IMR-90 (cell line): ENCODE measurements around the gene CTAG1A. TPM values are rescaled to one million over a fixed set of nuclear protein-coding genes. Genes with fewer than 3 reads are reported as not detected.

Experiments used
- ATAC-seq: fragments of 200-7000 bp; cut with Tn5 transposase; 2 replicates; pipeline ENCODE4 v1.9.1; 2020; ENCODE audit warnings: low read depth, mild to moderate bottlenecking, moderate library complexity
- BruUV-seq: library from RNA; stranded (reverse); fragments of 400-500 nt; replicated peaks from 2 replicates; lab custom pipeline; 2021; lab: Mats Ljungman, UMichigan
- CTCF ChIA-PET: fragments of 300-600 bp; formaldehyde crosslinking; extraction: SDS; loops from one replicate; lab custom pipeline; 2021; ENCODE audit warnings: antibody characterized with exemption; lab: Yijun Ruan, JAX
- POLR2A ChIA-PET: fragments of 300-600 bp; sonication (Branson Sonifier 250); formaldehyde crosslinking; loops from one replicate; lab custom pipeline; 2022; ENCODE audit warnings: antibody characterized with exemption; ENCODE audit not compliant: unreplicated experiment; lab: Charles Lee
- DNase-seq: peaks from one replicate; pipeline ENCODE4 v3.0.0; 2013
- H2AFZ ChIP-seq: replicated peaks from 2 replicates; pipeline ENCODE3; 2013; ENCODE audit warnings: low read length, mild to moderate bottlenecking; ENCODE audit not compliant: poor library complexity
- H2AK5ac ChIP-seq: 2 replicates; pipeline ENCODE4 v1.6.1; 2013; ENCODE audit warnings: low read depth, low read length, inconsistent platforms
- H2AK9ac ChIP-seq: replicated peaks from 2 replicates; pipeline ENCODE3; 2013; ENCODE audit warnings: mild to moderate bottlenecking, low read depth, low read length, moderate library complexity; ENCODE audit not compliant: poor library complexity
- H2BK120ac ChIP-seq: 2 replicates; pipeline ENCODE4 v1.6.1; 2013; ENCODE audit warnings: low read depth, low read length, inconsistent platforms
- H2BK15ac ChIP-seq: 3 replicates; pipeline ENCODE4 v1.6.1; 2013; ENCODE audit warnings: low read depth, low read length, inconsistent platforms
- H2BK20ac ChIP-seq: 2 replicates; pipeline ENCODE4 v1.6.1; 2013; ENCODE audit warnings: low read depth, mild to moderate bottlenecking, inconsistent platforms, low read length, moderate library complexity
- H2BK5ac ChIP-seq: 2 replicates; pipeline ENCODE4 v1.6.1; 2013; ENCODE audit warnings: mild to moderate bottlenecking, low read depth, low read length, inconsistent platforms; ENCODE audit not compliant: poor library complexity, severe bottlenecking
- H3K14ac ChIP-seq: replicated peaks from 2 replicates; pipeline ENCODE4 v1.6.1; 2013; ENCODE audit warnings: low read depth, low read length, inconsistent platforms
- H3K18ac ChIP-seq: 2 replicates; pipeline ENCODE4 v1.6.1; 2013; ENCODE audit warnings: low read depth, low read length, control low read depth
- H3K23ac ChIP-seq: 2 replicates; pipeline ENCODE4 v1.6.1; 2013; ENCODE audit warnings: low read depth, low read length, inconsistent platforms
- H3K27ac ChIP-seq: 2 replicates; pipeline ENCODE4 v1.5.1; 2013; ENCODE audit warnings: mild to moderate bottlenecking, control low read depth, low read length; ENCODE audit not compliant: insufficient read depth
- H3K27me3 ChIP-seq: 2 replicates; pipeline ENCODE4 v1.6.1; 2013; ENCODE audit warnings: low read length; ENCODE audit not compliant: control insufficient read depth, insufficient read depth
- H3K36me3 ChIP-seq: 2 replicates; pipeline ENCODE4 v1.6.1; 2013; ENCODE audit warnings: low read length, mixed read lengths; ENCODE audit not compliant: control insufficient read depth, insufficient read depth
- H3K4ac ChIP-seq: 2 replicates; pipeline ENCODE4 v1.6.1; 2013; ENCODE audit warnings: low read depth, low read length, inconsistent platforms
- H3K4me1 ChIP-seq: 2 replicates; pipeline ENCODE4 v1.6.1; 2013; ENCODE audit warnings: low read length, mixed read lengths; ENCODE audit not compliant: control insufficient read depth, insufficient read depth
- H3K4me2 ChIP-seq: 2 replicates; pipeline ENCODE4 v1.6.1; 2013; ENCODE audit warnings: low read depth, mild to moderate bottlenecking, control low read depth, low read length, moderate library complexity
- H3K4me3 ChIP-seq: 2 replicates; pipeline ENCODE4 v1.5.1; 2013; ENCODE audit warnings: low read depth, mild to moderate bottlenecking, control low read depth, low read length, moderate library complexity; ENCODE audit not compliant: insufficient read depth
- H3K56ac ChIP-seq: 2 replicates; pipeline ENCODE4 v1.6.1; 2013; ENCODE audit warnings: low read length, inconsistent platforms; ENCODE audit not compliant: insufficient read depth; ENCODE audit errors: extremely low read depth
- H3K79me1 ChIP-seq, 2 experiments: 2 replicates each; pipeline ENCODE4 v1.6.1; 2013; ENCODE audit warnings: low read length in 2 of 2, inconsistent platforms in 1 of 2, low read depth in 1 of 2
- H3K9ac ChIP-seq: 2 replicates; pipeline ENCODE4 v1.6.1; 2013; ENCODE audit warnings: low read depth, low read length, control low read depth
- H3K9me1 ChIP-seq: 2 replicates; pipeline ENCODE4 v1.6.1; 2013; ENCODE audit warnings: low read length, inconsistent platforms; ENCODE audit not compliant: insufficient read depth
- H3K9me3 ChIP-seq: 2 replicates; pipeline ENCODE4 v1.6.1; 2013; ENCODE audit warnings: low read length; ENCODE audit not compliant: control insufficient read depth, insufficient read depth
- H4K20me1 ChIP-seq: 2 replicates; pipeline ENCODE4 v1.6.1; 2013; ENCODE audit warnings: low read length, inconsistent platforms; ENCODE audit not compliant: insufficient read depth
- H4K5ac ChIP-seq: 2 replicates; pipeline ENCODE4 v1.6.1; 2013; ENCODE audit warnings: mild to moderate bottlenecking, low read depth, low read length, control low read depth
- H4K8ac ChIP-seq, 2 experiments: 2 replicates each; pipeline ENCODE4 v1.6.1; 2013; ENCODE audit warnings: low read depth in 2 of 2, low read length in 2 of 2, control low read depth in 1 of 2, inconsistent platforms in 1 of 2
- H4K91ac ChIP-seq: 2 replicates; pipeline ENCODE4 v1.6.1; 2013; ENCODE audit warnings: low read depth, low read length, inconsistent platforms; ENCODE audit not compliant: insufficient read depth
- BHLHE40 ChIP-seq: fragments of 150-350 bp; IDR thresholded peaks from 2 replicates; pipeline ENCODE4 v1.6.1; 2016; ENCODE audit warnings: mild to moderate bottlenecking, low read depth, low read length
- CHD1 ChIP-seq: IDR thresholded peaks from 2 replicates; pipeline ENCODE4 v1.6.1; 2012; ENCODE audit warnings: low read depth, low read length, improper control_type of control experiment
- FOS ChIP-seq: fragments of 150-350 bp; IDR thresholded peaks from 2 replicates; pipeline ENCODE4 v1.6.1; 2016; ENCODE audit warnings: low read depth, low read length
- MAFK ChIP-seq: IDR thresholded peaks from 2 replicates; pipeline ENCODE4 v1.6.1; 2012; ENCODE audit warnings: low read depth, low read length, improper control_type of control experiment
- POLR2A ChIP-seq: IDR thresholded peaks from 2 replicates; pipeline ENCODE4 v1.6.1; 2012; ENCODE audit warnings: mild to moderate bottlenecking, low read depth, low read length
- RAD21 ChIP-seq: IDR thresholded peaks from 2 replicates; pipeline ENCODE4 v1.6.1; 2012; ENCODE audit warnings: low read length, improper control_type of control experiment
- RCOR1 ChIP-seq: IDR thresholded peaks from 2 replicates; pipeline ENCODE4 v1.6.1; 2012; ENCODE audit warnings: mild to moderate bottlenecking, low read length, improper control_type of control experiment; ENCODE audit not compliant: insufficient replicate concordance
- RFX5 ChIP-seq: IDR thresholded peaks from 2 replicates; pipeline ENCODE4 v1.8.0; 2012; ENCODE audit warnings: low read depth, mild to moderate bottlenecking, low read length, moderate library complexity
- SMC3 ChIP-seq: fragments of 150-350 bp; IDR thresholded peaks from 2 replicates; pipeline ENCODE4 v1.6.1; 2016; ENCODE audit warnings: low read depth, mild to moderate bottlenecking, antibody characterized with exemption, low read length, moderate library complexity
- WGBS, 2 experiments: methylation state at CpG; one replicate each; pipeline versions ENCODE4 v1.1.5 to v1.1.7; 2013; ENCODE audit warnings: missing lambda C conversion rate in 2 of 2; ENCODE audit not compliant: insufficient read length in 1 of 2; ENCODE audit errors: extremely low coverage in 2 of 2; 5-methylcytosine and 5-hydroxymethylcytosine counted together
- dilution Hi-C: fragments of 300-500 bp; cut with HindIII; formaldehyde crosslinking; loops from one replicate; pipeline ENCODE4 v1.14.3; 2018; ENCODE audit warnings: low sequenced_read_pairs; ENCODE audit not compliant: unreplicated experiment
- in situ Hi-C: fragments of 300-500 bp; cut with MboI; formaldehyde crosslinking; loops from 3 replicates; pipeline ENCODE4 v1.14.3; 2019; ENCODE audit warnings: low sequenced_read_pairs, inconsistent platforms, mixed read lengths
- intact Hi-C: fragments of 100-400 bp; cut with micrococcal nuclease; formaldehyde crosslinking; loops from 2 replicates; pipeline ENCODE4 v1.10.0; 2022
- polyA plus RNA-seq, 3 experiments: library from polyadenylated mRNA; depleted of rRNA; stranded (reverse); fragments of >200 nt; gene quantifications; 2 replicates each; pipeline ENCODE4 v1.2.3, GENCODE V29; 2012; ENCODE audit warnings: low replicate concordance in 1 of 3
- total RNA-seq: library from RNA; depleted of rRNA; stranded (reverse); fragments of >200 nt; gene quantifications from 2 replicates; pipeline ENCODE4 v1.2.3, GENCODE V29; 2012
- TF ChIP-seq, protein P1 (sequence below): fragments of 150-350 bp; IDR thresholded peaks from 2 replicates; pipeline ENCODE4 v1.6.1; 2016; ENCODE audit warnings: low read depth, mild to moderate bottlenecking, low read length, moderate library complexity, borderline replicate concordance
- TF ChIP-seq, protein P2 (sequence below): fragments of 150-350 bp; IDR thresholded peaks from 2 replicates; pipeline ENCODE4 v1.6.1; 2017; ENCODE audit warnings: mild to moderate bottlenecking, antibody characterized with exemption, low read length, low read depth

CTAG1A gene
- total and polyA plus RNA-seq, 2 of the 4 experiments (the other 2 are of a cell fraction), result not detected

DNA sequence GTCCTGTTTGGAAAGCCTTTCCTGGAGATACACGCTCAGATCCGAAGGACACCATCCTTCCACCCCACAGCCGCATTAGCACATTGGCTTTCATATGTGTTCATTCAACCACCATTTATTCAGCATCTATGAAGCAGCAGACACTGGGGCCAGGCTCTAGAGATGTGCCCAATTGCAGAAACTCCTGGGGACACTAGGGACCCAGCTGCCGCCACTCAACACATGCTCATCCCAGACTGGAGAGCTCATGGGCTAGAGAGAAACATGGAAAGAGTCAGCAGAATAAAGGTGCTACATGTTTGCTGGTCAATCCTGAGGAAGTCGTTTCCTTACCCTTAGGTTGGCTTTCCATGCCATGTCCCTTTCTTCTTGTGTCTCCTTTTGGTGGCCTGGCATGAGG lies 7.6 kb downstream of the CTAG1A start:
- dilution Hi-C loops, result no loop called here
- ATAC-seq, result no peak
- no TSS peak for BruUV-seq

More for the DNA sequence above, 7.6 kb downstream of the CTAG1A start:
- Histone ChIP-seq H3K79me1 (no peaks in the 10 kb centered on the region), H2BK20ac (no peak overlapping the region), H3K4me1 (no peaks in the 10 kb centered on the region; the same call in 1 of the 2 replicates), H2AFZ (no peak overlapping the region), H3K27ac (no peak overlapping the region), H4K5ac (no peak overlapping the region), H3K4me2 (no peak overlapping the region), H2BK5ac (no peak overlapping the region), H3K9ac (no peak overlapping the region), H4K20me1 (no peaks in the 10 kb centered on the region), H3K56ac (no peak overlapping the region), H3K4ac (no peak overlapping the region), H3K36me3 (no peaks in the 10 kb centered on the region), H3K23ac (no peak overlapping the region), H2AK9ac (no peak overlapping the region), H2BK15ac (no peak overlapping the region), H3K9me1 (no peaks in the 10 kb centered on the region), H4K91ac (no peak overlapping the region), H2BK120ac (no peak overlapping the region), H4K8ac (no peak overlapping the region), H3K9me3 (peaks cover 8% of the 10 kb centered on the region; the same call in 1 of the 2 replicates), H3K14ac (no peak overlapping the region), H3K18ac (no peak overlapping the region), H3K4me3 (no peak overlapping the region), H3K27me3 (peaks cover 20% of the 10 kb centered on the region), H2AK5ac (no peak overlapping the region)
- ChIA-PET POLR2A (no interaction called here), CTCF (no interaction called here)
- no peak for TF ChIP-seq RCOR1
- TF ChIP-seq SMC3, result no peak
- TF ChIP-seq FOS, result no peak
- no peak for TF ChIP-seq POLR2A
- no peak for TF ChIP-seq RFX5
- no peak for TF ChIP-seq RAD21
- no peak for TF ChIP-seq BHLHE40
- TF ChIP-seq MAFK, result no peak
- no peak for TF ChIP-seq CHD1
- TF ChIP-seq, protein P1, sequence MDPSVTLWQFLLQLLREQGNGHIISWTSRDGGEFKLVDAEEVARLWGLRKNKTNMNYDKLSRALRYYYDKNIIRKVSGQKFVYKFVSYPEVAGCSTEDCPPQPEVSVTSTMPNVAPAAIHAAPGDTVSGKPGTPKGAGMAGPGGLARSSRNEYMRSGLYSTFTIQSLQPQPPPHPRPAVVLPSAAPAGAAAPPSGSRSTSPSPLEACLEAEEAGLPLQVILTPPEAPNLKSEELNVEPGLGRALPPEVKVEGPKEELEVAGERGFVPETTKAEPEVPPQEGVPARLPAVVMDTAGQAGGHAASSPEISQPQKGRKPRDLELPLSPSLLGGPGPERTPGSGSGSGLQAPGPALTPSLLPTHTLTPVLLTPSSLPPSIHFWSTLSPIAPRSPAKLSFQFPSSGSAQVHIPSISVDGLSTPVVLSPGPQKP, result no peak
- TF ChIP-seq, protein P2, sequence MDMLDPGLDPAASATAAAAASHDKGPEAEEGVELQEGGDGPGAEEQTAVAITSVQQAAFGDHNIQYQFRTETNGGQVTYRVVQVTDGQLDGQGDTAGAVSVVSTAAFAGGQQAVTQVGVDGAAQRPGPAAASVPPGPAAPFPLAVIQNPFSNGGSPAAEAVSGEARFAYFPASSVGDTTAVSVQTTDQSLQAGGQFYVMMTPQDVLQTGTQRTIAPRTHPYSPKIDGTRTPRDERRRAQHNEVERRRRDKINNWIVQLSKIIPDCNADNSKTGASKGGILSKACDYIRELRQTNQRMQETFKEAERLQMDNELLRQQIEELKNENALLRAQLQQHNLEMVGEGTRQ, result no peak
- WGBS, 2 experiments, result 91% methylated on average over 3 of the region's 5 CpGs; no CpG with 5 or more reads in 1 of the 2 experiments
- intact Hi-C loops, result no loop called here
- no peak for DNase-seq
- in situ Hi-C loops, result loop anchor here (25.0 kb wide), 1 partner anchor 145 kb away; no protein-coding TSS in a partner anchor
